GM23248 (cell line): ENCODE results near the gene ARID1B.

Experiments used
- EZH2 ChIP-seq: fragments of 200-600 bp; sonication (generic); IDR thresholded peaks from 2 replicates; pipeline ENCODE4 v1.6.1; 2018; ENCODE audit warnings: antibody characterized with exemption, mild to moderate bottlenecking; ENCODE audit not compliant: insufficient read depth, poor library complexity, severe bottlenecking
- EZH2phosphoT487 ChIP-seq: fragments of 200-600 bp; sonication (generic); IDR thresholded peaks from 2 replicates; pipeline ENCODE4 v1.6.1; 2018; ENCODE audit warnings: antibody characterized with exemption, moderate library complexity, mild to moderate bottlenecking, low read depth; ENCODE audit not compliant: insufficient read depth

DNA sequence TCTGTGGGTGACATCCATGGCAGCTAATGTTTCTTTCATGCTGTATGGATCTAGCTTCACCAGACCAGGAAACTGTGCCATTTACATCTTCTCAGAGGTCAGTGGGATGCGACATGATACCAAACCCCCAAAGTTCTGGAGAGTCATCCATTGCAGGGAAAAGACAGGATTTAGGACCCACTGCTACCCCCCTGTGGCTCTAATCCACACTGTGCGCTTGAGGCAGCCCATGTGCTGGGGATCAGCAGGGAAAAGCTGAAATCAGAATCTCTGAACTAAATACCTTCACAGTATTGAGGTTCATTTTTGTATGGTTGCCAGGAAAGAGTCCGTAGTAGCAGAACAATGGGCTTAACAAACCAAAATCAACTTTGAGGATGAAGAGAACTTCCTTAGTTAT lies 381.7 kb downstream of the ARID1B start:
- TF ChIP-seq EZH2, result no peak
- no peak for TF ChIP-seq EZH2phosphoT487
